Measurements from ENCODE around the gene NPR2. TPM values are rescaled to one million over a fixed set of nuclear protein-coding genes. Genes with fewer than 3 reads are reported as not detected.

Gene NPR2
- total and polyA plus RNA-seq, 2 donors (not counting 3 experiments of a cell fraction or from before 2014, with no cell fraction given), result 16.4 to 25.6 TPM

DNA sequence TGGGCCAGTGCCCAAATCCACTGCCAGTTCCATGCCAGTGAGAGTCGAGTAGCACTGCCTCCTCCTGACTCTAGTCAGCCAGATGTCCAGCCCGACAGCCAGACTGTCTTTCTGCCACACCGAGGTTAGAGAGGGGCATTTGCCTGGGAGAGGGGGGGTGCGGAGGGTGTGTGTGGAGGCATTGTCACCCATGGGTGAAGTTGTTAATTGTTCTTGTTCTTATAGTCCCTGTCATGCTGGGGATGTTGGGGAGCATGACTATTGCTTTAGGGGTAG lies 41.2 kb upstream of the NPR2 start:
- POLR2A ChIA-PET, result no interaction called here
- dilution Hi-C loops (cut with MboI; ENCODE audit: extremely low pct_ligation_motif_present, low sequenced_read_pairs), result no loop called here
- H3K4me2 ChIP-seq (ENCODE audit: insufficient read depth, low read length), result peak overlapping the region; percentile 62
- peaks cover 43% of the 10 kb centered on the region for H3K79me2 ChIP-seq (ENCODE audit: control insufficient read depth, insufficient read depth, low read length)
- FAIRE-seq (no peak), DNase-seq (ENCODE audit: low read depth, low spot score) (no peak)
- H3K36me3 ChIP-seq (ENCODE audit: control insufficient read depth in 2 of 2, extremely low read depth in 1 of 2, insufficient read depth in 2 of 2, low read length in 2 of 2), result peaks cover 0 to 2% of the 10 kb centered on the region in 2 experiments
- H3K9me3 ChIP-seq (replicated peaks; ENCODE audit: control insufficient read depth, insufficient read depth, low read length), result no peaks in the 10 kb centered on the region
- no peaks in the 10 kb centered on the region for H3K9me1 ChIP-seq (replicated peaks; ENCODE audit: control insufficient read depth, extremely low read depth, insufficient read depth, low read length)
- no peak overlapping the region for H2AFZ ChIP-seq (ENCODE audit: low read depth, low read length)
- peaks cover 72% of the 10 kb centered on the region for H3K4me1 ChIP-seq (ENCODE audit: control insufficient read depth, extremely low read depth, insufficient read depth, low read length)
- intact Hi-C loops (cut with micrococcal nuclease), result no loop called here
- H4K20me1 ChIP-seq (replicated peaks; ENCODE audit: control insufficient read depth, extremely low read depth, insufficient read depth, low read length), result no peaks in the 10 kb centered on the region
- CTCF ChIA-PET, result interaction anchor here (0.7 to 7.2 kb wide), 7 partner anchors 14 to 92 kb away, joined by 3 to 86 read pairs (median 20); partner anchors contain the start of genes CCDC107, CREB3, RMRP and TLN1
- BruUV-seq (replicated peaks), result no TSS peak
- H3K4me3 ChIP-seq (replicated peaks in 1 of 3; ENCODE audit: insufficient read depth in 1 of 3, low read depth in 1 of 3, low read length in 3 of 3), result no peak overlapping the region
- no peaks in the 10 kb centered on the region for H3K27me3 ChIP-seq (ENCODE audit: control insufficient read depth in 2 of 2, insufficient read depth in 2 of 2, low read length in 2 of 2)
- H3K9ac ChIP-seq (replicated peaks; ENCODE audit: extremely low read depth, insufficient read depth, low read length), result peak overlapping the region; percentile 99
- TF ChIP-seq MYC (IDR thresholded peaks at IDR 0.05; ENCODE audit: low read depth, low read length) (no peak), JUN (IDR thresholded peaks at IDR 0.05; ENCODE audit: borderline replicate concordance, insufficient read depth, insufficient read length, low read depth) (no peak), POLR2A (IDR thresholded peaks at IDR 0.05; ENCODE audit: low read depth, low read length) (no peak), EZH2 (IDR thresholded peaks at IDR 0.05; ENCODE audit: borderline replicate concordance, low read depth, low read length, severe bottlenecking) (no peak), GATA2 (IDR thresholded peaks at IDR 0.05; ENCODE audit: insufficient read depth, insufficient read length, low read depth, low read length) (no peak), POLR2AphosphoS5 (IDR thresholded peaks at IDR 0.05; ENCODE audit: insufficient read depth, low read depth, low read length) (no peak), FOS (IDR thresholded peaks at IDR 0.05; ENCODE audit: borderline replicate concordance, insufficient read depth, low read length) (no peak)
- TF ChIP-seq, protein P1, sequence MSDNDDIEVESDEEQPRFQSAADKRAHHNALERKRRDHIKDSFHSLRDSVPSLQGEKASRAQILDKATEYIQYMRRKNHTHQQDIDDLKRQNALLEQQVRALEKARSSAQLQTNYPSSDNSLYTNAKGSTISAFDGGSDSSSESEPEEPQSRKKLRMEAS (IDR thresholded peaks at IDR 0.05; ENCODE audit: insufficient read depth, insufficient read length), result no peak
- TF ChIP-seq, protein P2, sequence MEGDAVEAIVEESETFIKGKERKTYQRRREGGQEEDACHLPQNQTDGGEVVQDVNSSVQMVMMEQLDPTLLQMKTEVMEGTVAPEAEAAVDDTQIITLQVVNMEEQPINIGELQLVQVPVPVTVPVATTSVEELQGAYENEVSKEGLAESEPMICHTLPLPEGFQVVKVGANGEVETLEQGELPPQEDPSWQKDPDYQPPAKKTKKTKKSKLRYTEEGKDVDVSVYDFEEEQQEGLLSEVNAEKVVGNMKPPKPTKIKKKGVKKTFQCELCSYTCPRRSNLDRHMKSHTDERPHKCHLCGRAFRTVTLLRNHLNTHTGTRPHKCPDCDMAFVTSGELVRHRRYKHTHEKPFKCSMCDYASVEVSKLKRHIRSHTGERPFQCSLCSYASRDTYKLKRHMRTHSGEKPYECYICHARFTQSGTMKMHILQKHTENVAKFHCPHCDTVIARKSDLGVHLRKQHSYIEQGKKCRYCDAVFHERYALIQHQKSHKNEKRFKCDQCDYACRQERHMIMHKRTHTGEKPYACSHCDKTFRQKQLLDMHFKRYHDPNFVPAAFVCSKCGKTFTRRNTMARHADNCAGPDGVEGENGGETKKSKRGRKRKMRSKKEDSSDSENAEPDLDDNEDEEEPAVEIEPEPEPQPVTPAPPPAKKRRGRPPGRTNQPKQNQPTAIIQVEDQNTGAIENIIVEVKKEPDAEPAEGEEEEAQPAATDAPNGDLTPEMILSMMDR (IDR thresholded peaks at IDR 0.05; ENCODE audit: extremely low read depth in 1 of 2, insufficient read depth in 1 of 2, low read depth in 1 of 2, low read length in 2 of 2), result no peak
- H3K27ac ChIP-seq (ENCODE audit: insufficient read depth, low read depth, low read length), result peak overlapping the region; percentile 84
